HEK293 (cell line): ENCODE data around the gene TMC6.

Experiments
- CTCF ChIA-PET: fragments of 350-600 bp; formaldehyde crosslinking; extraction: SDS; loops from one replicate; lab custom pipeline; 2021; ENCODE audit warnings: antibody characterized with exemption; lab: Yijun Ruan, JAX
- POLR2A ChIA-PET: fragments of 300-600 bp; formaldehyde crosslinking; extraction: SDS; loops from one replicate; lab custom pipeline; 2020; ENCODE audit warnings: antibody characterized with exemption, inconsistent platforms; lab: Yijun Ruan, JAX
- H3K27ac ChIP-seq: fragments of 200-500 bp; sonication (Bioruptor generic); 2 replicates; pipeline ENCODE4 v1.5.1; 2014; ENCODE audit warnings: low read depth, low read length, control low read depth, inconsistent platforms; ENCODE audit errors: extremely low read depth
- H3K36me3 ChIP-seq, 2 experiments: fragments of 200-500 bp in 1 of 2; sonication (Bioruptor generic) in 1 of 2; 1 replicate in 1 of 2; 2 replicates in 1 of 2; pipeline ENCODE4 v1.5.1; 2014 to 2017; ENCODE audit warnings: inconsistent platforms in 2 of 2, low read length in 2 of 2; ENCODE audit not compliant: control insufficient read depth in 2 of 2, insufficient read depth in 1 of 2
- H3K4me1 ChIP-seq: fragments of 200-500 bp; sonication (Bioruptor generic); 2 replicates; pipeline ENCODE4 v1.5.1; 2014; ENCODE audit warnings: mild to moderate bottlenecking, low read length, inconsistent platforms; ENCODE audit not compliant: control insufficient read depth, insufficient read depth
- H3K4me3 ChIP-seq: 2 replicates; pipeline ENCODE4 v1.5.1; 2011; ENCODE audit warnings: low read depth, mild to moderate bottlenecking, control low read depth, low read length, moderate library complexity
- H3K9me3 ChIP-seq: fragments of 200-500 bp; sonication (Bioruptor generic); 2 replicates; pipeline ENCODE4 v1.5.1; 2014; ENCODE audit warnings: low read depth, low read length, inconsistent platforms; ENCODE audit not compliant: control insufficient read depth, insufficient read depth
- GLIS1 ChIP-seq: fragments of 450-650 bp; formaldehyde crosslinking; IDR thresholded peaks from 2 replicates; pipeline ENCODE4 v1.5.1; 2016; ENCODE audit warnings: missing biosample characterization, missing genetic modification characterization
- KLF7 ChIP-seq: fragments of 450-650 bp; formaldehyde crosslinking; IDR thresholded peaks from 2 replicates; pipeline ENCODE4 v1.5.1; 2016; ENCODE audit warnings: missing biosample characterization, missing genetic modification characterization, borderline replicate concordance
- OSR2 ChIP-seq: fragments of 450-650 bp; formaldehyde crosslinking; IDR thresholded peaks from 2 replicates; pipeline ENCODE4 v1.5.1; 2016; ENCODE audit warnings: missing biosample characterization, missing genetic modification characterization
- PRDM1 ChIP-seq: fragments of 450-650 bp; formaldehyde crosslinking; IDR thresholded peaks from 2 replicates; pipeline ENCODE4; 2016; ENCODE audit warnings: missing biosample characterization, missing genetic modification characterization
- SCRT1 ChIP-seq: fragments of 450-650 bp; formaldehyde crosslinking; IDR thresholded peaks from 2 replicates; pipeline ENCODE4 v1.5.1; 2016; ENCODE audit warnings: missing biosample characterization, missing genetic modification characterization, borderline replicate concordance
- SCRT2 ChIP-seq: fragments of 450-650 bp; formaldehyde crosslinking; IDR thresholded peaks from 2 replicates; pipeline ENCODE4 v1.5.1; 2016; ENCODE audit warnings: missing biosample characterization, missing genetic modification characterization
- ZBTB20 ChIP-seq: fragments of 450-650 bp; formaldehyde crosslinking; IDR thresholded peaks from 2 replicates; pipeline ENCODE4 v1.5.1; 2016; ENCODE audit warnings: missing biosample characterization, missing genetic modification characterization
- ZFP3 ChIP-seq: fragments of 450-650 bp; formaldehyde crosslinking; IDR thresholded peaks from 2 replicates; pipeline ENCODE4 v1.5.1; 2016; ENCODE audit warnings: low read depth, missing biosample characterization, missing genetic modification characterization
- ZNF138 ChIP-seq: fragments of 450-650 bp; formaldehyde crosslinking; IDR thresholded peaks from 2 replicates; pipeline ENCODE4 v1.5.1; 2016; ENCODE audit warnings: missing biosample characterization, missing genetic modification characterization, borderline replicate concordance
- ZNF155 ChIP-seq: fragments of 450-650 bp; formaldehyde crosslinking; IDR thresholded peaks from 2 replicates; pipeline ENCODE4 v1.5.1; 2016; ENCODE audit warnings: missing biosample characterization, missing genetic modification characterization
- ZNF211 ChIP-seq: fragments of 450-650 bp; formaldehyde crosslinking; IDR thresholded peaks from 2 replicates; pipeline ENCODE4 v1.5.1; 2016; ENCODE audit warnings: low read depth, missing biosample characterization, missing genetic modification characterization
- ZNF266 ChIP-seq: fragments of 450-650 bp; formaldehyde crosslinking; IDR thresholded peaks from 2 replicates; pipeline ENCODE4 v1.5.1; 2016; ENCODE audit warnings: missing biosample characterization, missing genetic modification characterization, low read depth
- ZNF341 ChIP-seq: fragments of 450-650 bp; formaldehyde crosslinking; IDR thresholded peaks from 2 replicates; pipeline ENCODE4; 2016; ENCODE audit warnings: low read depth, missing biosample characterization, missing genetic modification characterization
- ZNF366 ChIP-seq: fragments of 450-650 bp; formaldehyde crosslinking; conservative IDR thresholded peaks from 2 replicates; pipeline ENCODE4 v1.5.1; 2016; ENCODE audit warnings: missing biosample characterization, missing genetic modification characterization
- ZNF514 ChIP-seq: fragments of 450-650 bp; formaldehyde crosslinking; IDR thresholded peaks from 2 replicates; pipeline ENCODE4 v1.5.1; 2016; ENCODE audit warnings: missing biosample characterization, missing genetic modification characterization
- ZNF548 ChIP-seq: fragments of 450-650 bp; formaldehyde crosslinking; IDR thresholded peaks from 2 replicates; pipeline ENCODE4 v1.5.1; 2016; ENCODE audit warnings: missing biosample characterization, missing genetic modification characterization
- ZNF596 ChIP-seq: fragments of 450-650 bp; IDR thresholded peaks from 2 replicates; pipeline ENCODE4 v1.5.0; 2018; ENCODE audit warnings: missing biosample characterization, mild to moderate bottlenecking, missing genetic modification characterization, moderate library complexity
- ZNF624 ChIP-seq: fragments of 450-650 bp; formaldehyde crosslinking; IDR thresholded peaks from 2 replicates; pipeline ENCODE4 v1.5.1; 2017; ENCODE audit warnings: missing biosample characterization, missing genetic modification characterization
- ZSCAN23 ChIP-seq: fragments of 450-650 bp; formaldehyde crosslinking; IDR thresholded peaks from 2 replicates; pipeline ENCODE4 v1.5.1; 2016; ENCODE audit warnings: missing biosample characterization, missing genetic modification characterization

Gene TMC6

GRCh38 chr17:78176548-78177025 is 48.0 kb upstream of the TMC6 start (continued):
- TF ChIP-seq ZNF548 (tag by site-specific recombination) (no peak), ZNF366 (tag by site-specific recombination) (no peak), OSR2 (no peak), ZFP3 (tag by site-specific recombination) (no peak), ZNF596 (tag by site-specific recombination) (no peak), ZNF138 (tag by site-specific recombination) (no peak), ZNF514 (tag by site-specific recombination) (no peak), ZSCAN23 (tag by site-specific recombination) (no peak), PRDM1 (tag by site-specific recombination) (no peak)
- TF ChIP-seq, all 188 proteins: peak for 17

GRCh38 chr17:78175643-78175981 is 47.1 kb upstream of the TMC6 start:
- TF ChIP-seq ZBTB20 (tag by site-specific recombination) (peak; percentile 53), ZNF211 (no peak)
- H3K9me3 ChIP-seq, result no peaks in the 10 kb centered on the region
- no peak overlapping the region for H3K4me3 ChIP-seq
- no peaks in the 10 kb centered on the region; the same call in 1 of the 2 replicates for H3K4me1 ChIP-seq
- CTCF ChIA-PET, result interaction anchor here (0.6 to 8.1 kb wide), 12 partner anchors 11 to 91 kb away, joined by 3 to 94 read pairs (median 8); partner anchors contain the start of genes AFMID and TK1
- POLR2A ChIA-PET, result interaction anchor here (0.8 to 4.1 kb wide), 6 partner anchors 8 to 61 kb away, joined by 3 to 48 read pairs (median 6); partner anchors contain the start of genes AFMID and TK1
- no peak overlapping the region for H3K27ac ChIP-seq
- peaks cover 19 to 85% of the 10 kb centered on the region in 2 experiments for H3K36me3 ChIP-seq

GRCh38 chr17:78174870-78175642 is 46.5 kb upstream of the TMC6 start:
- no peaks in the 10 kb centered on the region for H3K9me3 ChIP-seq
- no peaks in the 10 kb centered on the region; the same call in 1 of the 2 replicates for H3K4me1 ChIP-seq
- H3K4me3 ChIP-seq, result no peak overlapping the region
- POLR2A ChIA-PET, result interaction anchor here (0.8 to 4.1 kb wide), 10 partner anchors 8 to 61 kb away, joined by 3 to 48 read pairs (median 4); partner anchors contain the start of genes AFMID and TK1
- CTCF ChIA-PET, result interaction anchor here (0.6 to 8.1 kb wide), 9 partner anchors 11 to 90 kb away, joined by 3 to 94 read pairs (median 12); partner anchors contain the start of genes AFMID and TK1
- no peak for TF ChIP-seq GLIS1 (tag by site-specific recombination)
- H3K36me3 ChIP-seq, result peaks cover 14 to 84% of the 10 kb centered on the region in 2 experiments
- no peak overlapping the region for H3K27ac ChIP-seq

- no peak overlapping the region; the same call in 1 of the 2 replicates for H3K27ac ChIP-seq
- no peaks in the 10 kb centered on the region for H3K9me3 ChIP-seq
- POLR2A ChIA-PET, result interaction anchor here (0.9 to 4.1 kb wide), 8 partner anchors 9 to 47 kb away, joined by 3 to 48 read pairs (median 4); partner anchors contain the start of genes AFMID and TK1
- H3K4me3 ChIP-seq, result no peak overlapping the region
- TF ChIP-seq ZNF266 (tag by site-specific recombination), result no peak
- 0 out of 2 replicates have a peak, but pooled peaks have one; percentile 31 for TF ChIP-seq SCRT1
- 0 out of 2 replicates have a peak, but pooled peaks have one; percentile 41 for TF ChIP-seq ZNF341
- TF ChIP-seq ZNF155 (tag by site-specific recombination), result no peak
- TF ChIP-seq KLF7 (tag by site-specific recombination), result no peak
- 0 out of 2 replicates have a peak, but pooled peaks have one; percentile 39 for TF ChIP-seq SCRT2
- no peak for TF ChIP-seq ZNF624 (tag by site-specific recombination)
- CTCF ChIA-PET, result interaction anchor here (0.6 to 8.1 kb wide), 7 partner anchors 12 to 90 kb away, joined by 3 to 94 read pairs (median 5); partner anchors contain the start of genes AFMID and TK1
- peaks cover 10 to 78% of the 10 kb centered on the region in 2 experiments; a peak in 2 of 3 replicates for H3K36me3 ChIP-seq
- no peaks in the 10 kb centered on the region; the same call in 1 of the 2 replicates for H3K4me1 ChIP-seq
Observed at GRCh38 chr17:78174346-78174869, 45.9 kb upstream of the TMC6 start.
